Measurements from ENCODE around the gene C1QTNF5.

The C1QTNF5 gene

GRCh38 chr11:119338318-119338890 is 2.3 kb downstream of the C1QTNF5 start:
- peak; percentile 64 for DNase-seq (ENCODE audit: low spot score)

- peak; percentile 44 for DNase-seq (ENCODE audit: low spot score)
These were observed 2.9 kb downstream of the C1QTNF5 start for GRCh38 chr11:119337581-119338317.

GRCh38 chr11:119336744-119337469 is 3.8 kb downstream of the C1QTNF5 start:
- no peak for DNase-seq (ENCODE audit: low spot score)

- no peak for DNase-seq (ENCODE audit: low spot score)
These were observed 4.8 kb downstream of the C1QTNF5 start for GRCh38 chr11:119335655-119336543.

GRCh38 chr11:119335091-119335654 is 5.5 kb downstream of the C1QTNF5 start:
- no peak for DNase-seq (ENCODE audit: low spot score)

- peak; percentile 96 for DNase-seq (ENCODE audit: low spot score)
These were observed 6.3 kb downstream of the C1QTNF5 start, which contains the start of gene RNF26 for GRCh38 chr11:119334174-119334930. RNF26 (plus strand) TSS chr11:119334527; CDS start chr11:119335123, 596 bp downstream.

- no peak for DNase-seq (ENCODE audit: low spot score)
These were observed 8.4 kb downstream of the C1QTNF5 start for GRCh38 chr11:119332111-119332765.

GRCh38 chr11:119330237-119330636 is 10.4 kb downstream of the C1QTNF5 start:
- DNase-seq (ENCODE audit: low spot score), result no peak

- DNase-seq (ENCODE audit: low spot score), result no peak
These were observed 11.4 kb downstream of the C1QTNF5 start for GRCh38 chr11:119329320-119329719.

- DNase-seq (ENCODE audit: low spot score), result no peak
These were observed 16.5 kb downstream of the C1QTNF5 start for GRCh38 chr11:119324189-119324588.

GRCh38 chr11:119323532-119324033 is 17.1 kb downstream of the C1QTNF5 start:
- DNase-seq (ENCODE audit: low spot score), result peak; percentile 92

GRCh38 chr11:119322921-119323531 is 17.7 kb downstream of the C1QTNF5 start:
- no peak for DNase-seq (ENCODE audit: low spot score)

GRCh38 chr11:119322360-119322739 is 18.3 kb downstream of the C1QTNF5 start:
- no peak for DNase-seq (ENCODE audit: low spot score)

GRCh38 chr11:119320776-119321524 is 19.7 kb downstream of the C1QTNF5 start:
- DNase-seq (ENCODE audit: low spot score), result peak; percentile 47

GRCh38 chr11:119320240-119320775 is 20.4 kb downstream of the C1QTNF5 start:
- peak; percentile 50 for DNase-seq (ENCODE audit: low spot score)

GRCh38 chr11:119319700-119320239 is 20.9 kb downstream of the C1QTNF5 start:
- DNase-seq (ENCODE audit: low spot score), result no peak

- no peak for DNase-seq (ENCODE audit: low spot score)
These were observed 21.5 kb downstream of the C1QTNF5 start for GRCh38 chr11:119319136-119319699.

Data from SK-N-DZ (cell line).